Lower leg skin (tissue), 4 donors: ENCODE data around the gene DLG3. TPM values are rescaled to one million over a fixed set of nuclear protein-coding genes. Genes with fewer than 3 reads are reported as not detected.

Experiments used
- DNase-seq, 2 donors: peaks; one replicate each; pipeline ENCODE4 v3.0.0-alpha.2; 2019; ENCODE audit warnings: low spot score in 2 of 2
- H3K4me3 ChIP-seq: fragments of 200-600 bp; sonication (generic); 2 replicates; pipeline ENCODE4 v1.5.1; 2017; ENCODE audit warnings: mild to moderate bottlenecking, low read depth; ENCODE audit not compliant: poor library complexity, severe bottlenecking
- POLR2A ChIP-seq, 2 donors: fragments of 450-650 bp; IDR thresholded peaks; one replicate each; pipeline ENCODE4 v1.6.1; 2016 to 2017; ENCODE audit warnings: antibody characterized with exemption in 2 of 2, mild to moderate bottlenecking in 1 of 2, moderate library complexity in 1 of 2
- WGBS, 2 donors: methylation state at CpG; one replicate each; pipeline ENCODE4 v1.1.5; 2018; 5-methylcytosine and 5-hydroxymethylcytosine counted together
- intact Hi-C: fragments of 100-400 bp; cut with DNase I; formaldehyde crosslinking; loops from one replicate; pipeline ENCODE4 v1.15.0; 2023; ENCODE audit warnings: low total_unique reads
- total RNA-seq, 4 donors: library from RNA; depleted of rRNA; stranded (reverse); fragments of >200 nt; gene quantifications; one replicate each; pipeline ENCODE4 v1.1.0, GENCODE V29; 2016
- TF ChIP-seq, protein P1 (sequence below), 3 donors: fragments of 450-650 bp; IDR thresholded peaks; one replicate each; pipeline ENCODE4 v1.5.1; 2016; ENCODE audit warnings: antibody characterized with exemption in 3 of 3, mild to moderate bottlenecking in 3 of 3, moderate library complexity in 2 of 3

DLG3 gene
- total RNA-seq, 4 donors from 2014 or later = 26.1 to 40.2 (median 35.9) TPM

DNA sequence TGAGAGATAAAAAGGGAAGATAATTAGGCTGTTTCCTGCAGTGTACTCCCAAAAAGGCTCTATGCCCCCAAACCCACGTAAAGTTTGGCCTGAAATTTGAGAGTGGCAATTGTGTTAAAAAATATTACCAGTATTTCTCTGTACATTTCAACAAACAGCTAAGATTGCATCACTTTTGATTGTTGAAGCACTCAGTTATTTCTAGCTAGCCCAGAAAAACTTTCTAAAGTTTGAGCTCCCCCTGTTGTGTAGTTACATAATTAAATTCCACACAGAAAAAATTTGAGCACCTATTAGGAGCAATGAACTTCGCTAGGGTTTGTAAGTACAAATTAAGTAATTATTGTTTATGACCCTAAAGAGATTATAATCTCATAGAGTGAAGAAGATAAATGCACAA, 109.4 kb downstream of the DLG3 start:
- no peak for TF ChIP-seq POLR2A (IDR thresholded peaks at IDR 0.05)
- TF ChIP-seq, protein P1, sequence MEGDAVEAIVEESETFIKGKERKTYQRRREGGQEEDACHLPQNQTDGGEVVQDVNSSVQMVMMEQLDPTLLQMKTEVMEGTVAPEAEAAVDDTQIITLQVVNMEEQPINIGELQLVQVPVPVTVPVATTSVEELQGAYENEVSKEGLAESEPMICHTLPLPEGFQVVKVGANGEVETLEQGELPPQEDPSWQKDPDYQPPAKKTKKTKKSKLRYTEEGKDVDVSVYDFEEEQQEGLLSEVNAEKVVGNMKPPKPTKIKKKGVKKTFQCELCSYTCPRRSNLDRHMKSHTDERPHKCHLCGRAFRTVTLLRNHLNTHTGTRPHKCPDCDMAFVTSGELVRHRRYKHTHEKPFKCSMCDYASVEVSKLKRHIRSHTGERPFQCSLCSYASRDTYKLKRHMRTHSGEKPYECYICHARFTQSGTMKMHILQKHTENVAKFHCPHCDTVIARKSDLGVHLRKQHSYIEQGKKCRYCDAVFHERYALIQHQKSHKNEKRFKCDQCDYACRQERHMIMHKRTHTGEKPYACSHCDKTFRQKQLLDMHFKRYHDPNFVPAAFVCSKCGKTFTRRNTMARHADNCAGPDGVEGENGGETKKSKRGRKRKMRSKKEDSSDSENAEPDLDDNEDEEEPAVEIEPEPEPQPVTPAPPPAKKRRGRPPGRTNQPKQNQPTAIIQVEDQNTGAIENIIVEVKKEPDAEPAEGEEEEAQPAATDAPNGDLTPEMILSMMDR (IDR thresholded peaks at IDR 0.05) = no peak
- intact Hi-C loops = no loop called here
- no peak for DNase-seq

DNA sequence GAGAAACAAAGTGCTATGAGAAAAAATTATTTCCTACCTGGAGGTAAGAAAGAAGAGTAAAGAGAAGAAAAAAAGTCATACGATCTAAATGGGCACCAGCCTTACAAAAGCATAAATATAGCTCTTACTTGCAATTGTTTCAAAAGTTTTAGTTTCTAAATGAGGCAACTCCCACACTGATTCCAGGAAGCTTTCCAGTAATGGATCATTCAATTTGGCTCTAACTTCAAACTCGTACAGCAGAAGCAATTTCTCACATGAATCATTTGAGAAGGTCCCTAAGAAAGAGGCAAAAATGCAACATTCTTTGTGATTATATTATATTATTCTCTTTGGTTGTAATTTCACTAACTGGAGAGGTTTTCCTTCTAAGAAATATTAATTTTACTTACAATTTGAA, 109.9 kb downstream of the DLG3 start:
- DNase-seq = no peak
- WGBS, 2 donors = 14 to 25% methylated on average over 2 of the region's 2 CpGs
- intact Hi-C loops = no loop called here
- TF ChIP-seq POLR2A (IDR thresholded peaks at IDR 0.05) = no peak
- TF ChIP-seq, protein P1 (IDR thresholded peaks at IDR 0.05) = no peak
- no peak overlapping the region for H3K4me3 ChIP-seq

More for the DNA sequence above, 109.4 kb downstream of the DLG3 start:
- 11% methylated on average over 2 of the region's 2 CpGs for WGBS, 2 donors
- no peak overlapping the region for H3K4me3 ChIP-seq

DNA sequence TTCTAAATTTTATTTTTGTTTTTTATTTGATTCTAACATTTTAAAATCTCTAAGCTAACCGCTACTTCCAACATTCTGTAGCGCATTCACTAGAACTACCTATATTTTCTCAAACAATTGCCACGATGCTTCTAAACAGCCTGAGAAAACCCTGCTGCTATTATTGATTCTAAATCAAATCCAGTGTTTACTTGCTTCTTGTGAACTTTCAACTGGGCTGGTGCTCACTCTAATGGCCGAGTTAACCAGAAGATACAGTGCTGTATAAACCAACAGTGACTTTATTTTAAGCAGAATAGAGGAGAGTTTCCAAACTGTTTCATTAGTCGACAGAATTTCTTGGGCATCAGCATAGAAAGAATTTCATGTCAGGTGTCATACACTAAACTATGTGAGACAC, 110.3 kb downstream of the DLG3 start:
- WGBS, 2 donors = 81 to 84% methylated on average over 5 of the region's 5 CpGs
- TF ChIP-seq, protein P1 (IDR thresholded peaks at IDR 0.05) = no peak
- no peak for TF ChIP-seq POLR2A (IDR thresholded peaks at IDR 0.05)
- intact Hi-C loops = no loop called here
- no peak for DNase-seq
- H3K4me3 ChIP-seq = no peak overlapping the region

Other genes with a start within 250 kb of the DLG3 start
- gene AWAT1, start 210.2 kb upstream of the DLG3 start, total RNA-seq = 1 to 10 TPM in 2 of 4 donors, under 1 TPM in 2; 0.46 to 6.2 (median 1.7) TPM
- gene P2RY4, start 184.6 kb upstream of the DLG3 start, total RNA-seq = 1 to 10 TPM in 3 of 4 donors, under 1 TPM in 1; 0.30 to 7.4 (median 3.9) TPM
- under 1 TPM in 1 of 4 donors, not detected in 3; 0.25 TPM for gene ARR3, start 176.5 kb upstream of the DLG3 start, total RNA-seq
- not detected for gene RAB41, start 162.7 kb upstream of the DLG3 start, total RNA-seq
- 10 to 100 TPM; 19.9 to 35.3 (median 33.2) TPM for gene PDZD11, start 154.9 kb upstream of the DLG3 start, total RNA-seq
- 1 to 10 TPM in 2 of 4 donors, under 1 TPM in 2; 0.39 to 1.8 (median 0.99) TPM for gene KIF4A, start 154.7 kb upstream of the DLG3 start, total RNA-seq
- 10 to 100 TPM; 12.8 to 32.9 (median 22.8) TPM for gene GDPD2, start 21.5 kb upstream of the DLG3 start, total RNA-seq